ENCODE measurements around the gene MAGEB10.

GRCh38 chrX:27767387-27767786, 40.4 kb upstream of the MAGEB10 start:
- TF ChIP-seq CTCF (IDR thresholded peaks at IDR 0.05), result no peak
- TF ChIP-seq POLR2A (IDR thresholded peaks at IDR 0.05), result no peak
- no peak for TF ChIP-seq EP300 (IDR thresholded peaks at IDR 0.05)
